Measurements from ENCODE around the gene KIF25. TPM values are rescaled to one million over a fixed set of nuclear protein-coding genes. Genes with fewer than 3 reads are reported as not detected.

Gene KIF25
- total and polyA plus RNA-seq, 7 donors = 0.10 to 0.43 (median 0.20) TPM; not detected in 2

- intact Hi-C loops (cut with DNase I) = no loop called here
- WGBS, 3 donors = 77 to 83% (median 79%) methylated on average over 15 of the region's 15 CpGs
- Histone ChIP-seq H3K27ac (no peak overlapping the region), H3K27me3 (ENCODE audit: insufficient read depth in 3 of 3, low read length in 2 of 3) (peaks cover 0 to 21% (median 4%) of the 10 kb centered on the region in 3 donors), H3K4me3 (no peak overlapping the region), H3K9me3 (peaks cover 14% of the 10 kb centered on the region), H3K36me3 (ENCODE audit: insufficient read depth in 1 of 2, low read depth in 1 of 2) (no peaks in the 10 kb centered on the region), H3K4me1 (no peaks in the 10 kb centered on the region)
- TF ChIP-seq CTCF (IDR thresholded peaks at IDR 0.05) = no peak
- DNase-seq (no peak), ATAC-seq (no peak)
These were observed 44.5 kb downstream of the KIF25 start for GRCh38 chr6:168041928-168042327.

DNA sequence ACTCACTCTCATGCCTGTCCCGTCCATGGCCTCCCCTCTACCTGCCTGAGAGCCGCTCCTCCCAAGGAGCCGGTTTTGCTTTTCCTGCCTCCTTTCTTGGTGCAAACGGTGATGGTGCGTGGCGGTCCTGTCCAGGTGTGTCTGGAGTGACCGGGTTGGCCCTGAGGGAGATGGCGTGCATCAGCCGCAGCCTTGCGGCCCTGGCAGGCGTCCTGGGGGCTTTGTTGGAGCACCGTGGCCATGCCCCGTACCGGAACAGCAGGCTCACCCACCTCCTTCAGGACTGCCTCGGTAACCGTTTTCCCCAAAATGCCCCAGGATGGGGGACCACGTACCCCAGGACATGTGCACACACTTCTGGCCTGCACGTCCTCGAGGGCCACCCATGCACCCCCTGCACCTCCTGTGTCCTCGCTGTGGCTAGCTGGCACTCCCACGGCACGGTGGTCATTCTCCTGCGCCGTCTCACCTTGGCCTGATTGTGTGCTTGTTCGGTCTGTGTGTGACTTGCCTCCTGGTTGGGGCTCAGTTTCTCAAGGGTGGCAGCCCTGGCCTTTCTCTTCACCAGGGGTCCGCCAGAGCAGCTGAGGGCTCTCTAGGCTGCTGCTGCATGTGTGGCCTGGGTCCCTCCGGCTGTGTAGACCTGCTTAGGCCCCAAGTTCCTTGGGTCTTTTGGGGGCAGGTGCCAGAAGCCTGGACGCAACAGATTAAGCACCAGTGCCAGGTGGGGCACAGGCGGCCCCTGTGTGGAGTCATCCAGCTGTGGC is 45.1 kb downstream of the KIF25 start:
- ATAC-seq = no peak
- WGBS, 3 donors = 92 to 96% (median 94%) methylated on average over 28 to 29 of the region's 29 CpGs
- Histone ChIP-seq H3K27me3 (ENCODE audit: insufficient read depth in 3 of 3, low read length in 2 of 3) (peaks cover 0 to 16% (median 4%) of the 10 kb centered on the region in 3 donors), H3K36me3 (ENCODE audit: insufficient read depth in 1 of 2, low read depth in 1 of 2) (no peaks in the 10 kb centered on the region), H3K9me3 (peaks cover 14% of the 10 kb centered on the region), H3K4me3 (no peak overlapping the region), H3K4me1 (no peaks in the 10 kb centered on the region), H3K27ac (no peak overlapping the region)
- TF ChIP-seq CTCF (IDR thresholded peaks at IDR 0.05) = no peak
- intact Hi-C loops (cut with DNase I) = no loop called here
- DNase-seq = no peak

DNA sequence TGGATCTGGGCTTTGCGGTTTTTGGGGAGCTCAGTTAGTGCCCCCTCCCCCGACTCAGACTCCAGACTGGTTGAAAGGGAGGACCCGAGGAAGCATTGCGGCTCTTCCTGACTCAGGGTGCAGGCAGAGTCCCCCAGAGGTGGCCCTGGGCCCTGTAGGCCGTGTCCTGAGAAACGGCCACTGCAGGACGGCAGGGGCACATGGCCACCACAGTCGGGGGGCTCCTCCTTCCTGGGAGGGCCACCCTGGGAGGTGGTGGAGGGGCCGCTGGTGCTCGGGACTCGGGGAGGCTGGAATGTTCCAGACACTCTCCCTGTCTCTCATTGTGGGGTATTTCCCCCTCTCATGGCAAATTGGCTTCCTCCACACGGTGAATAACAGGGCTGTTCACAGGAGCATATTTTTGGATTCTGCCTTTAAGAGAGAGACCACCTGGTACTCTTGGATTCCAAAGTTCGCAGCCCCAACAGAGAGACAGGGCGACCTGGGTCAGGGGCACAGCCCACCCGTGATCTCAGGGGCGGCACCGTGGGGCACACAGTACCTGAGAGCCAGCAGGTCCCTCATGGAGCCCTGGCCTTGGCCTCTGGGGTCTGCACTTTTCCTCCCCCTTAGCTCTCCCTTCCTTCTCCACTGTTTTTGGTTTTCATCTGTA is 45.8 kb downstream of the KIF25 start:
- intact Hi-C loops (cut with DNase I) = no loop called here

GRCh38 chr6:168043848-168044415 is 46.5 kb downstream of the KIF25 start:
- Histone ChIP-seq H3K4me3 (no peak overlapping the region), H3K27ac (no peak overlapping the region), H3K4me1 (no peaks in the 10 kb centered on the region), H3K36me3 (ENCODE audit: insufficient read depth in 1 of 2, low read depth in 1 of 2) (no peaks in the 10 kb centered on the region), H3K9me3 (peaks cover 14% of the 10 kb centered on the region), H3K27me3 (ENCODE audit: insufficient read depth in 3 of 3, low read length in 2 of 3) (peaks cover 0 to 4% (median 4%) of the 10 kb centered on the region in 3 donors)
- DNase-seq (no peak), ATAC-seq (no peak)
- no peak for TF ChIP-seq CTCF (IDR thresholded peaks at IDR 0.05)
- intact Hi-C loops (cut with DNase I) = no loop called here
- 92 to 94% (median 93%) methylated on average over 20 to 21 of the region's 21 CpGs for WGBS, 3 donors

More for the DNA sequence above, 45.8 kb downstream of the KIF25 start:
- WGBS, 3 donors = 82 to 89% (median 87%) methylated on average over 17 of the region's 17 CpGs
- peaks cover 14% of the 10 kb centered on the region for H3K9me3 ChIP-seq
- peaks cover 0 to 9% (median 4%) of the 10 kb centered on the region in 3 donors for H3K27me3 ChIP-seq (ENCODE audit: insufficient read depth in 3 of 3, low read length in 2 of 3)
- TF ChIP-seq CTCF (IDR thresholded peaks at IDR 0.05) = no peak
- H3K4me3 ChIP-seq = no peak overlapping the region
- ATAC-seq (no peak), DNase-seq (no peak)
- H3K36me3 ChIP-seq (ENCODE audit: insufficient read depth in 1 of 2, low read depth in 1 of 2) = no peaks in the 10 kb centered on the region
- H3K27ac ChIP-seq = no peak overlapping the region
- H3K4me1 ChIP-seq = no peaks in the 10 kb centered on the region
